IMR-90 (cell line): ENCODE data around the gene LNX1. TPM values are rescaled to one million over a fixed set of nuclear protein-coding genes. Genes with fewer than 3 reads are reported as not detected.

Source experiments
- ATAC-seq: fragments of 200-7000 bp; cut with Tn5 transposase; 2 replicates; pipeline ENCODE4 v1.9.1; 2020; ENCODE audit warnings: low read depth, mild to moderate bottlenecking, moderate library complexity
- BruUV-seq: library from RNA; stranded (reverse); fragments of 400-500 nt; replicated peaks from 2 replicates; lab custom pipeline; 2021; lab: Mats Ljungman, UMichigan
- CTCF ChIA-PET: fragments of 300-600 bp; formaldehyde crosslinking; extraction: SDS; loops from one replicate; lab custom pipeline; 2021; ENCODE audit warnings: antibody characterized with exemption; lab: Yijun Ruan, JAX
- POLR2A ChIA-PET: fragments of 300-600 bp; sonication (Branson Sonifier 250); formaldehyde crosslinking; loops from one replicate; lab custom pipeline; 2022; ENCODE audit warnings: antibody characterized with exemption; ENCODE audit not compliant: unreplicated experiment; lab: Charles Lee
- DNase-seq: peaks from one replicate; pipeline ENCODE4 v3.0.0; 2013
- H2AFZ ChIP-seq: replicated peaks from 2 replicates; pipeline ENCODE3; 2013; ENCODE audit warnings: low read length, mild to moderate bottlenecking; ENCODE audit not compliant: poor library complexity
- H2AK5ac ChIP-seq: 2 replicates; pipeline ENCODE4 v1.6.1; 2013; ENCODE audit warnings: low read depth, low read length, inconsistent platforms
- H2AK9ac ChIP-seq: replicated peaks from 2 replicates; pipeline ENCODE3; 2013; ENCODE audit warnings: mild to moderate bottlenecking, low read depth, low read length, moderate library complexity; ENCODE audit not compliant: poor library complexity
- H2BK120ac ChIP-seq: 2 replicates; pipeline ENCODE4 v1.6.1; 2013; ENCODE audit warnings: low read depth, low read length, inconsistent platforms
- H2BK15ac ChIP-seq: 3 replicates; pipeline ENCODE4 v1.6.1; 2013; ENCODE audit warnings: low read depth, low read length, inconsistent platforms
- H2BK20ac ChIP-seq: 2 replicates; pipeline ENCODE4 v1.6.1; 2013; ENCODE audit warnings: low read depth, mild to moderate bottlenecking, inconsistent platforms, low read length, moderate library complexity
- H2BK5ac ChIP-seq: 2 replicates; pipeline ENCODE4 v1.6.1; 2013; ENCODE audit warnings: mild to moderate bottlenecking, low read depth, low read length, inconsistent platforms; ENCODE audit not compliant: poor library complexity, severe bottlenecking
- H3K14ac ChIP-seq: replicated peaks from 2 replicates; pipeline ENCODE4 v1.6.1; 2013; ENCODE audit warnings: low read depth, low read length, inconsistent platforms
- H3K18ac ChIP-seq: 2 replicates; pipeline ENCODE4 v1.6.1; 2013; ENCODE audit warnings: low read depth, low read length, control low read depth
- H3K23ac ChIP-seq: 2 replicates; pipeline ENCODE4 v1.6.1; 2013; ENCODE audit warnings: low read depth, low read length, inconsistent platforms
- H3K27ac ChIP-seq: 2 replicates; pipeline ENCODE4 v1.5.1; 2013; ENCODE audit warnings: mild to moderate bottlenecking, control low read depth, low read length; ENCODE audit not compliant: insufficient read depth
- H3K27me3 ChIP-seq: 2 replicates; pipeline ENCODE4 v1.6.1; 2013; ENCODE audit warnings: low read length; ENCODE audit not compliant: control insufficient read depth, insufficient read depth
- H3K36me3 ChIP-seq: 2 replicates; pipeline ENCODE4 v1.6.1; 2013; ENCODE audit warnings: low read length, mixed read lengths; ENCODE audit not compliant: control insufficient read depth, insufficient read depth
- H3K4ac ChIP-seq: 2 replicates; pipeline ENCODE4 v1.6.1; 2013; ENCODE audit warnings: low read depth, low read length, inconsistent platforms
- H3K4me1 ChIP-seq: 2 replicates; pipeline ENCODE4 v1.6.1; 2013; ENCODE audit warnings: low read length, mixed read lengths; ENCODE audit not compliant: control insufficient read depth, insufficient read depth
- H3K4me2 ChIP-seq: 2 replicates; pipeline ENCODE4 v1.6.1; 2013; ENCODE audit warnings: low read depth, mild to moderate bottlenecking, control low read depth, low read length, moderate library complexity
- H3K4me3 ChIP-seq: 2 replicates; pipeline ENCODE4 v1.5.1; 2013; ENCODE audit warnings: low read depth, mild to moderate bottlenecking, control low read depth, low read length, moderate library complexity; ENCODE audit not compliant: insufficient read depth
- H3K56ac ChIP-seq: 2 replicates; pipeline ENCODE4 v1.6.1; 2013; ENCODE audit warnings: low read length, inconsistent platforms; ENCODE audit not compliant: insufficient read depth; ENCODE audit errors: extremely low read depth
- H3K79me1 ChIP-seq, 2 experiments: 2 replicates each; pipeline ENCODE4 v1.6.1; 2013; ENCODE audit warnings: low read length in 2 of 2, inconsistent platforms in 1 of 2, low read depth in 1 of 2
- H3K9ac ChIP-seq: 2 replicates; pipeline ENCODE4 v1.6.1; 2013; ENCODE audit warnings: low read depth, low read length, control low read depth
- H3K9me1 ChIP-seq: 2 replicates; pipeline ENCODE4 v1.6.1; 2013; ENCODE audit warnings: low read length, inconsistent platforms; ENCODE audit not compliant: insufficient read depth
- H3K9me3 ChIP-seq: 2 replicates; pipeline ENCODE4 v1.6.1; 2013; ENCODE audit warnings: low read length; ENCODE audit not compliant: control insufficient read depth, insufficient read depth
- H4K20me1 ChIP-seq: 2 replicates; pipeline ENCODE4 v1.6.1; 2013; ENCODE audit warnings: low read length, inconsistent platforms; ENCODE audit not compliant: insufficient read depth
- H4K5ac ChIP-seq: 2 replicates; pipeline ENCODE4 v1.6.1; 2013; ENCODE audit warnings: mild to moderate bottlenecking, low read depth, low read length, control low read depth
- H4K8ac ChIP-seq, 2 experiments: 2 replicates each; pipeline ENCODE4 v1.6.1; 2013; ENCODE audit warnings: low read depth in 2 of 2, low read length in 2 of 2, control low read depth in 1 of 2, inconsistent platforms in 1 of 2
- H4K91ac ChIP-seq: 2 replicates; pipeline ENCODE4 v1.6.1; 2013; ENCODE audit warnings: low read depth, low read length, inconsistent platforms; ENCODE audit not compliant: insufficient read depth
- CHD1 ChIP-seq: IDR thresholded peaks from 2 replicates; pipeline ENCODE4 v1.6.1; 2012; ENCODE audit warnings: low read depth, low read length, improper control_type of control experiment
- MAFK ChIP-seq: IDR thresholded peaks from 2 replicates; pipeline ENCODE4 v1.6.1; 2012; ENCODE audit warnings: low read depth, low read length, improper control_type of control experiment
- MAZ ChIP-seq: IDR thresholded peaks from 2 replicates; pipeline ENCODE4 v1.6.1; 2012; ENCODE audit warnings: low read depth, mild to moderate bottlenecking, low read length, improper control_type of control experiment, moderate library complexity, borderline replicate concordance
- WGBS, 2 experiments: methylation state at CpG; one replicate each; pipeline versions ENCODE4 v1.1.5 to v1.1.7; 2013; ENCODE audit warnings: missing lambda C conversion rate in 2 of 2; ENCODE audit not compliant: insufficient read length in 1 of 2; ENCODE audit errors: extremely low coverage in 2 of 2; 5-methylcytosine and 5-hydroxymethylcytosine counted together
- dilution Hi-C: fragments of 300-500 bp; cut with HindIII; formaldehyde crosslinking; loops from one replicate; pipeline ENCODE4 v1.14.3; 2018; ENCODE audit warnings: low sequenced_read_pairs; ENCODE audit not compliant: unreplicated experiment
- in situ Hi-C: fragments of 300-500 bp; cut with MboI; formaldehyde crosslinking; loops from 3 replicates; pipeline ENCODE4 v1.14.3; 2019; ENCODE audit warnings: low sequenced_read_pairs, inconsistent platforms, mixed read lengths
- intact Hi-C: fragments of 100-400 bp; cut with micrococcal nuclease; formaldehyde crosslinking; loops from 2 replicates; pipeline ENCODE4 v1.10.0; 2022
- polyA plus RNA-seq, 3 experiments: library from polyadenylated mRNA; depleted of rRNA; stranded (reverse); fragments of >200 nt; gene quantifications; 2 replicates each; pipeline ENCODE4 v1.2.3, GENCODE V29; 2012; ENCODE audit warnings: low replicate concordance in 1 of 3
- total RNA-seq: library from RNA; depleted of rRNA; stranded (reverse); fragments of >200 nt; gene quantifications from 2 replicates; pipeline ENCODE4 v1.2.3, GENCODE V29; 2012
- TF ChIP-seq, protein P1 (sequence below): fragments of 150-350 bp; IDR thresholded peaks from 2 replicates; pipeline ENCODE4 v1.6.1; 2017; ENCODE audit warnings: mild to moderate bottlenecking, antibody characterized with exemption, low read length, low read depth

The LNX1 gene
- total and polyA plus RNA-seq, 2 of the 4 experiments (the other 2 are of a cell fraction) = 0.15 to 0.36 TPM

DNA sequence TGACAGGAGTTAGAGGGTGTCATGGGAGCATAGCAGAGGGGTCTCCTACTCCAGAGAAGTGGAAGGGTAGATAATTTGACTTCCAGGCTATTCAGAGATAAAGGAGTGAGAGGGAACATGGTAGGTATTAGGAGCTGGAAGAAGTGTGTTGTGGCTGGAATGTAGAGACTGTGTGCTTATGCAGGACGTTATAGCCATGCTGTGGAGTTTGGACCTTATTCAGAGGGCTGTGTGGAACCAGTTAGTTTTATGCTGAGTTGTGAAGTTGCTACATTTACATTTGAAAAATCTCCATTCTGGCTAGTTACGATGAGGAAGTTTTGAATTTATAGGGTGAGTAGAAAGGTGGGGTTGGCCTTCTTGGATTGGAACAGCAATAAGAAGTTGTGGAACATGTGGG lies 146.3 kb downstream of the LNX1 start:
- no peak overlapping the region for H3K56ac ChIP-seq
- no peak overlapping the region for H3K4me3 ChIP-seq
- H3K27ac ChIP-seq = no peak overlapping the region
- ChIA-PET POLR2A (no interaction called here), CTCF (no interaction called here)
- H4K8ac ChIP-seq = no peak overlapping the region
- dilution Hi-C loops = no loop called here
- BruUV-seq = no TSS peak
- ATAC-seq = no peak
- no peaks in the 10 kb centered on the region for H3K4me1 ChIP-seq
- intact Hi-C loops = no loop called here
- no peak overlapping the region for H2AK5ac ChIP-seq
- no peak overlapping the region for H2BK15ac ChIP-seq
- peaks cover 8% of the 10 kb centered on the region for H3K36me3 ChIP-seq
- no peak overlapping the region for H2AFZ ChIP-seq
- peaks cover 2 to 10% of the 10 kb centered on the region in 2 experiments; a peak in 3 of 4 replicates for H3K79me1 ChIP-seq
- H2BK5ac ChIP-seq = no peak overlapping the region
- in situ Hi-C loops = no loop called here
- H2AK9ac ChIP-seq = no peak overlapping the region
- no peak overlapping the region for H3K23ac ChIP-seq
- no peaks in the 10 kb centered on the region for H3K27me3 ChIP-seq
- H3K9ac ChIP-seq = no peak overlapping the region
- no peaks in the 10 kb centered on the region for H3K9me3 ChIP-seq
- peaks cover 2% of the 10 kb centered on the region; the same call in 1 of the 2 replicates for H3K9me1 ChIP-seq
- no peaks in the 10 kb centered on the region for H4K20me1 ChIP-seq
- H2BK20ac ChIP-seq = no peak overlapping the region
- no peak overlapping the region for H4K91ac ChIP-seq
- WGBS, 2 experiments = 100% methylated on average over 1 of the region's 2 CpGs; no CpG with 5 or more reads in 1 of the 2 experiments
- DNase-seq = no peak
- H3K18ac ChIP-seq = no peak overlapping the region
- no peak overlapping the region for H3K4ac ChIP-seq
- no peak overlapping the region for H2BK120ac ChIP-seq
- no peak for TF ChIP-seq CHD1
- TF ChIP-seq, protein P1, sequence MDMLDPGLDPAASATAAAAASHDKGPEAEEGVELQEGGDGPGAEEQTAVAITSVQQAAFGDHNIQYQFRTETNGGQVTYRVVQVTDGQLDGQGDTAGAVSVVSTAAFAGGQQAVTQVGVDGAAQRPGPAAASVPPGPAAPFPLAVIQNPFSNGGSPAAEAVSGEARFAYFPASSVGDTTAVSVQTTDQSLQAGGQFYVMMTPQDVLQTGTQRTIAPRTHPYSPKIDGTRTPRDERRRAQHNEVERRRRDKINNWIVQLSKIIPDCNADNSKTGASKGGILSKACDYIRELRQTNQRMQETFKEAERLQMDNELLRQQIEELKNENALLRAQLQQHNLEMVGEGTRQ = no peak
- TF ChIP-seq MAZ = no peak
- no peak for TF ChIP-seq MAFK
- no peak overlapping the region for H4K5ac ChIP-seq
- no peak overlapping the region for H3K14ac ChIP-seq
- no peak overlapping the region for H3K4me2 ChIP-seq
